GM19397 (cell line): ENCODE measurements around the gene OVCH1.
"Not testable (repeated sequence)": the region's sequence is repeated elsewhere in the genome, so short reads cannot be mapped to it uniquely, and the experiment has no call there.

Experiments
- ATAC-seq: cut with Tn5 transposase; IDR thresholded peaks from one replicate; pipeline ENCODE4 v1.9.1; 2021; ENCODE audit warnings: mild to moderate bottlenecking, moderate library complexity; ENCODE audit not compliant: unreplicated experiment

OVCH1 gene

DNA sequence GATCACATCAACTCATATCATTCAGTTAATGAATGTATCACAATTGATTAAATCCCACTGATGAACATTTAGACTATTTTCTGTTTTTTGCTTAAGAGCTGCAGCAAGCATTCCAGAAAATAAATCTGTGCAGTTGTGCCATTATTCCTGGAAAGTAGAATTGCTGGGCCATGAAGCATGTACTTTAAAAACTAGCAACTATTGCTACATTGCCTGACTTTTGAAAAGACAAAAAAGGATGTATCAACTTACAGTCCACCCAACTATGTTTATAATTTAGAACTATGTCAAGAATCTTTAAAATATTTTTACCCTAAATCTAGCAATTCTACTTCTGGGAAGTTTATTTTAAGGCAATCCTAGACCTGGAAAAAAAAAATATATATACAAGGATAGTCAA lies 83.1 kb downstream of the OVCH1 start:
- no peak for ATAC-seq

DNA sequence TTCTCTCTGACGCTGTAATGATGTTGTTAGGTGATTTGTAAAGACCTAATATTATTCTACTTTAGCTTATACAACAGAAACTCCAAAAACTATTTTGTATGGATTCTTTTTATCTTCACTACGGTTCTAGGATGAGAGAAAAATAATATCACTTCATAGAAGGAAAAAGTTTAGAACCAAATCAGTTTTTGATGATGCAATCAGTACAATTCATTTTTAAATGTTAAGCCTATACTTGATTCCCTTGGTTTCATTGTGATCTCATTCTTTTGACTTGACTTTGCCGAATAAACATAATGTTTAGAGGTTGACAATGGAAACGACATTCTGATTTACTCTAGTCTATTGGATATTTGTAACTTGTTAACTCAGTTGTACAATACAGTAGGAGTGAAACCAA lies 91.9 kb downstream of the OVCH1 start:
- ATAC-seq = no peak

DNA sequence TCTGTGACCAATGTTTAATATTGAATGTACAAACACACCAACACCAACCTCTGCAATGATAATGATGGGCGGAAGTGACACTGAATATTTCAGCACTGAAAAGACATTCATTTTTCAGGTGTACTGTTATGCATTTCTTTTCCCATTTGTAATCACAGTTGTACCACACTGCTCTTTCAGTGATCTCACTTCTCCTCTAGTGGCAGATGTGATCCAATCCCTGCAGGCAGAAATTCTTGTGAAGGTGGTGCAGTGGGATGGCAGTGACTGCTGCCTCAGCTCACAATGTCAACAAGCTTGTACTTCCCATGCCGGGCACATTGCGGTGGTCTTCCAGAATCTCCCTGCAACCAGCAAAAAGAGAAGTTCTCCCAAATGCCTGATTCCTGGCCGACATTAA lies 93.5 kb downstream of the OVCH1 start:
- no peak for ATAC-seq

DNA sequence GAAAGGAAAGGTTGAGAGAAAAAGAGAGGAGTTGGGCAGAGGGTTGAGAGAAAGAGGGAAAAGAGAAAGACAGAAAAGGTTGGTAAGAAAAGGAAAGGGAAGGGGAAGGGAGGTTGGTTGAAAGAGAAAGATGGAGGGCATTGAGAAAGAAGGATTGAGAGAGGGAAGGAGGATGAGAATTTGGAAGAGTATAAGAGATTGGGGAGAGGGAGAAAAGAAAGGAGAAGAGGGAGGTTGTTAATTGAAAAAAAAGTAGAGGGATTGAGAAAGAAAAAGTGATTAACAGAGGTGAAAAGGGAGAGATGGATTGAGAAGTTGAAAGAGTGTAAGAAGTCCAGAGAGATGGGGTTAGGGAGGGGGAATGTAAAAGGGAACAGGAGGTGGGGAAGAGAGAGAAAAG lies 95.0 kb downstream of the OVCH1 start:
- no peak for ATAC-seq

DNA sequence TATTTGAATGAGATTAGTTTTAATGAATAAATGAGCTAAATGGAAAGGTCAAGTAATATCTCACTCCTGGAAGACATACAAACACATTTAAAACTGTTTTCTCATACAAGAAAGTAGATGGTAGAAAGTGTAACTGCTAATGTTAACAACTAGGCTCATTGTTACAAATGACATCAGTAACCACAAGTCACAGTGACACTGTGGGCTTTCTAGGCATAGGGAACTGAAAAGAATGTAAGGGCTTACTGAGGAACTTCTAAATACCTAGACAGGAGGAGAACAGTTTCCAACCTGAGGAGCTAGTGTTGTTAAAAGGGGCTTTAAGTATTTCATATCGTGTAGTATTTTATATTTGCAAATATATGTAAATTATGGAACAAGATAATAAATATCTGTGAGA lies 99.0 kb downstream of the OVCH1 start:
- no peak for ATAC-seq

DNA sequence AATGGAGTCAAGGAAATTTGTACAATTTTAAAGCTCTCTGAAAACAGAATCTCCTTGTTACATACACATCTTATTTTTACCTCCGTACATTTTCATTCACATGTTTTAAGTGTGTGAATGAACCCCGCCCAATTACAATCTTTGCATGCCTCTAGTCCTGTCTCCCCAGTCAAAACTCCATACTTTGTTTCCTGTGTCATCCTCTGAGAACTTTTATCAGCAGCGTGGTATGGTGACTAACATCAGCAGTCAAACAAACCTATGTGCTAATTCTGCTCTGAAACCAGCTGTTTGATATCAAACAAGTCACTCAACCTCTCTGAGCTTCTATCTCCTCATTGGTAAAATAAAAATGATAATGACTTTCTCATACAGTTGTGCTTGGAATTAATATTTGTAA lies 100.7 kb downstream of the OVCH1 start:
- no peak for ATAC-seq

DNA sequence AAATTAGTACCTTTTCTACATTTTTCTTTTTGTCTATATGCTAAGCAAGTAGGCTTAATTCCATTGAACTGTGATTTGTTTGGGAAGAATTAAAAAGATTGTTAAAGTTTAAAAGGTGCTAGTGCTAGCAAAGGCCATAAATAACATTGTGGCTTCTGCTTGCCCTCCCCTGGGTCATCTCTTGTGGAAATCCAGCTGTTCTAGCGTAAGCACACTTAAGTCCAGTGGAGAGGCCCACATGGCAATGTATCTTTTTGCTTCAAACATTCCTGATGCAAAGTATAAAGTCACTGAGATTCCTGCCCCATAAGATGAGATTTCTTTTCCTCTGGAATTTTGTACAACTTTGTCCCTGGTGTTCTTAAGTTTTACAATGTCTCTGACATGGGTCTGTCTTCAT lies 102.1 kb downstream of the OVCH1 start:
- ATAC-seq = no peak

DNA sequence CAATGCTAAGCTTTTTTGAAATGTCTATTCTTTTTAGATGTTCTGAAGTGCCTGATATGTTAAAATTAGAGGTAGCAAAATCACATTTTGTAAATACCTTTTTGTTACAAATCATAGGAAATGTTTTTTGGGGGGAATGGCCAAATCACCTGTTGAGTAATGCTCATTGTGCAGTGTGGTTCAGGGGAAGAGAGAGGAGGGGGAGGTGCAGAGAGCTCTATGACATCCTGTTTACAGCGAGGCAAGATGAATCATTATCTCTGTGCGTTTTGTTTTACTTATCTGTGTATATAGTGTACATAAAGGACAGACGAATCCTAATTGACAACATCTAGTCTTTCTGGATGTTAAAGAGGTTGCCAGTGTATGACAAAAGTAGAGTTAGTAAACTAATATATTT lies 107.1 kb downstream of the OVCH1 start:
- not testable (repeated sequence) for ATAC-seq

DNA sequence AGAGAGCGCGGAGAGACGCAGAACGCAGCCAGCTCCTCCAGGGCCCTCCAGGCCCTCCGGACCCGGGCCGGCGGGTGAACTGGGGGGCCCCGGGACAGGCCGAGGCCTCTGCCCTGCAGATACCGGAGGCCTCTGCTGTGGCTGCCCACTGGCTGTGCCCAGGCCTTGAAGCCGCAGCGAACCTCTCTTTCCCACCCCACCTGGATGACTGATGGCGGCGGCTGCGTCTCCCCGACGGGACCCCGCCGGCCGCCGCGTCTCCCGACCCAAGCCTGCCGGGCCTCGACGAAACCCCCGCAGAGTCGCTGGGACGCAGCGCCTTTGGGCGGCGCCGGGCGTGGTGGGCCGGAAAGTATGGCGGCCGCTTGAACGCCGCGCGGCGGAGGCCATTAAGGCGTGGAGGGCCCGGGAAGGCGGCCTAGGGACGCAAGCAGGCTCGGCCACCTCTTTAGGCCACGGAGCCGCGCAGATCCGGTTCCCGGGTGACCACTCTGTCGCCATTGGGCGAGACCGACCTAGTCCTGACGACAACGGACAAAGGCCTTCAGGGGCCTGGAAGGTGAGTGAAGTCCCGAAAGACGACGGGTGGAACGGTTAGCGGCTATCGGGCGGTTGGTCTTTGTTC lies 108.1 kb downstream of the OVCH1 start:
- no peak for ATAC-seq

DNA sequence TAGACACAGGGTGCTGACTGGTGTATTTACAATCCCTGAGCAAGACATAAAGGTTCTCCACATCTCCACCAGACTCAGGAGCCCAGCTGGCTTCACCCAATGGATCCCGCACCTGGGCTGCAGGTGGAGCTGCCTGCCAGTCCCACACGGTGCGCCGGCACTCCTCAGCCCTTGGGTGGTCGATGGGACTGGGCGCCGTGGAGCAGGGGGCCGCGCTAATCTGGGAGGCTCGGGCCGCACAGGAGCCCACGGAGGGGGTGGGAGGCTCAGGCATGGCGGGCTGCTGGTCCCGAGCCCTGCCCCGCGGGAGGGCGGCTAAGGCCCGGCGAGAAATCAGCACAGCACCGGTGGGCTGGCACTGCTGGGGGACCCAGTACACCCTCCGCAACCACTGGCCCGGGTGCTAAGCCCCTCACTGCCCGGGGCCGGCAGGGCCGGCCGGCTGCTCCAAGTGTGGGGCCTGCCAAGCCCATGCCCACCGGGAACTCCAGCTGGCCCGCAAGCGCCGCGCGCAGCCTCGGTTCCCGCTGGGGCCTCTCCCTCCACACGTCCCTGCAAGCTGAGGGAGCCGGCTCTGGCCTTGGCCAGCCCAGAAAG lies 111.3 kb downstream of the OVCH1 start:
- not testable (repeated sequence) for ATAC-seq

DNA sequence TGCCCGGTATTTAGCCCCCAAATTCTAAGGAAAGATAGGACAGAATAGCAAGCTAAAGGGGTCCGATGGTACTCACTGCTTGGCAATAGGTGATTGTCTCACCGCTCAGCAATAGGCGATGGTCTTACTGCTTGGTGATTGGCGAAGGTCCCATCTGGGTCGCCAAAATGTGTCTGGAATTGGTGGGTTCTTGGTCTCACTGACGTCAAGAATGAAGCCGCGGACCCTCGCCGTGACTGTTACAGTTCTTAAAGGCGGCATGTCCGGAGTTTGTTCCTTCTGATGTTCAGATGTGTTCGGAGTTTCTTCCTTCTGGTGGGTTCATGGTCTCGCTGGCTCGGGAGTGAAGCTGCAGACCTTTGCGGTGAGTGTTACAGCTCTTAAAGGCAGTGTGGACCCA lies 112.3 kb downstream of the OVCH1 start:
- ATAC-seq = not testable (repeated sequence)

DNA sequence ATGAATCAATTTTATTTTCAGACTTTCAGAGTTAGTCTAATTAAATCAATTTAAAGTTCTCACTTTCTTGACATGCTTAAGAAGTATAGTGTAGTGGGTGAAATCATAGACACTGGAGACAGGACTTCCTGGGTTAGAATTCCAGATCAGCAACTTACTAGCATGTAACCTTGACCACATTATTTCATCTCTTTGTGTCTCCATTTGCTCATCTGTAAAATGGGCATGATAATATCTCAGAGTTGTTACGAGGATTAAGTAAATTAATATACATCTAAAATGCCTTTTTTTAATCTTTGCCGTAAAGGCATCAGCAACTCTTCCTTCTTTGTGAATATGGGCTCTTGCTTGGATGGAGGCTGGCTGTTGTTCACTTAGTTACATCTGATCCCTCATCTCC lies 115.2 kb downstream of the OVCH1 start:
- no peak for ATAC-seq

DNA sequence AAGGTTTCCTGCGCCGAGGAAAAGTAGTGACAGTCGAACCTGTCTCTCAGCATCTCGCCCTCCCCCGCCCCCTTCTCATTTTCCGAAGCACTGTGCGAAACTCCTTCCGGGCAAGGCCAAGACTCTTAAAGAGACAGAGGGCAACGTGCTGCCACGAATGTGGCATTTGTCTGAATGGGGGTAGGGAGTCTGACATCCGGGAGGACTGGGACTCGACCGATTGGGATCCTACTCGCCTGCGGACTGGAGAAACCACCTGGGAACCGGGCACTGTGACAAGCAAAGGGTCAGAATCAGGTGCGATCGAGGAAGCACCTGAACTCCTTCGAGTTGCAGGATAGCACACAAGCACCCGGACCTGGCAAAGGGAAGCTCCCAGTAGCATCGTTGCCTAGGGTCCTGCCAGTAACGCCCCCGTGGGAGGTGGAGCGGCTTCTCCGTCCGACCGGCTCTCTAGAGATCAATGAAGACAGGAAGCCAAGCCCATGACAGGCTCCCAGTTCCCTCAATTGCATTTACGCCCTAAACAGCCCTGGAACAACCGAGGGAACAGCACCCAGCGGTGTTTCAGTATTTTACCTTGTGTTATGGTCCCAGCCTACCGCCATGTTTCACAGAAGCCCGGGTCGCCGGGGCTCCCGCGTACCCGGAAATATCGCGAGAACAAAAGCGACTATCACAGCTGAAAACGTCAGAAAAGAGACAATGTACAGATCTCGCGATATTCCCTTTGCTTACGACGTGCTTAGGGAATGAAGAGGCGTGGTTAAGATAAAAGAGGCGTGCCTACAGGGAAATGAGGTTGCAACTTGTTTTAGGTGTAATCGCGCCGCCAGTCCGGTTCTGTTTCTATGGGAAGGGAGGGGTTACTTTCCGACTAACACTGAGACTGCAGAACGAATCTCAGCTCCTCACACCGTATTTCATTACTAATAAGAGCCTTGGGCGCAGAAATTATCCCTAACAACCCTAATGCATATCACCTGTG lies 116.7 kb downstream of the OVCH1 start, which contains the start of gene ERGIC2:
ERGIC2 (minus strand) TSS at position 637 of the 988 bp plus-strand sequence. CDS start 9,539 bp downstream, outside the sequence.
- ATAC-seq = peak; percentile 95
